Astrocyte (in vitro differentiated cells and primary cell): Measurements from ENCODE around the gene FEV.
A peak's percentile ranks its signal among the peaks of the same experiment; 100 is the strongest.

Experiments used
- EZH2 ChIP-seq: IDR thresholded peaks from 2 replicates; pipeline ENCODE4 v1.6.1; 2012; ENCODE audit warnings: mild to moderate bottlenecking, low read length, inconsistent platforms; ENCODE audit not compliant: insufficient read depth
- TF ChIP-seq, protein P1 (sequence below): IDR thresholded peaks from 2 replicates; pipeline ENCODE4 v1.5.1; 2011; ENCODE audit warnings: low read depth, mild to moderate bottlenecking, inconsistent platforms, low read length, moderate library complexity; ENCODE audit not compliant: insufficient read depth

DNA sequence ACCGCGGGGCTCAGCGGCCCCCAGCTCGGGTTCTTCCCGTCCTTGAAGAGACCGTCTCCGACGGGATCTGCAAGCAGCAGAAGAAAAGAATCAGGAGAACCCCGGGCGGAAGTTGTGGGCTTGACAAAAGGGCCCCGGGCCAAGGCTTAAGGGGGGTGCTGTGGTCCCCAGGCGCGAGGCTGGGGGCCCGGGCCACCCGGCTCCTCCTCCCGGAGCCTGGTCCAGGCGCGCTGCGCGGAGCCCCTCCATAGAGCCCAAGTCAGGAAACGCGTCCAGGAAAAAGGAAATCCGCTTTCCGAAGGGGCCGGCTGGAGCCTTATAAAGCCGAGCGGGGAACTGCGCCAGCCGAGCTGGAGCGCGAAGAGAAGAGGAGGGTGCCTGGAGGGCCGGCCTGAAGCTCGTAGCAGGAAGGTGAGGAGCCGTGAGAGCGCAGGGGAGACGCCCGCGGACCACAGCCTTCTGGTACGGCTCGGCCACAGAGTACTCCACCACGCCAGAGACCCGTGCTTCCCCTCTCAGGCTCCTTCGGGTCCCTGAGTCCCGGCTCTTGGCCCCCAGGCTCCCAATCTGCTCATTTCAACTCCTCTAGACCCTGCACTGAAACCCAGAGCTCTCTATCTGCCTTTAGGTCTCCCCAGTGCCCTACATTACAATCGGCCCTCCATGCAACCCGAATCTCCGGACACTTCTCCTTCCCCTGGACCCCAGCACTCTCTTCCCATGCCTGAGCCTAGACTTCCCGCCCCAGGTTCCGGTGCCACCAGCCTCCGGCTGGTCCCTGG, 554 bp downstream of the FEV start:
- TF ChIP-seq, protein P1, sequence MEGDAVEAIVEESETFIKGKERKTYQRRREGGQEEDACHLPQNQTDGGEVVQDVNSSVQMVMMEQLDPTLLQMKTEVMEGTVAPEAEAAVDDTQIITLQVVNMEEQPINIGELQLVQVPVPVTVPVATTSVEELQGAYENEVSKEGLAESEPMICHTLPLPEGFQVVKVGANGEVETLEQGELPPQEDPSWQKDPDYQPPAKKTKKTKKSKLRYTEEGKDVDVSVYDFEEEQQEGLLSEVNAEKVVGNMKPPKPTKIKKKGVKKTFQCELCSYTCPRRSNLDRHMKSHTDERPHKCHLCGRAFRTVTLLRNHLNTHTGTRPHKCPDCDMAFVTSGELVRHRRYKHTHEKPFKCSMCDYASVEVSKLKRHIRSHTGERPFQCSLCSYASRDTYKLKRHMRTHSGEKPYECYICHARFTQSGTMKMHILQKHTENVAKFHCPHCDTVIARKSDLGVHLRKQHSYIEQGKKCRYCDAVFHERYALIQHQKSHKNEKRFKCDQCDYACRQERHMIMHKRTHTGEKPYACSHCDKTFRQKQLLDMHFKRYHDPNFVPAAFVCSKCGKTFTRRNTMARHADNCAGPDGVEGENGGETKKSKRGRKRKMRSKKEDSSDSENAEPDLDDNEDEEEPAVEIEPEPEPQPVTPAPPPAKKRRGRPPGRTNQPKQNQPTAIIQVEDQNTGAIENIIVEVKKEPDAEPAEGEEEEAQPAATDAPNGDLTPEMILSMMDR: no peak
- TF ChIP-seq EZH2: peak; percentile 95
